Stimulated activated CD4-positive, alpha-beta T cell treated with anti-CD3 and anti-CD28 coated beads, Interleukin-4, amount 100 ng/mL, for 48 hours (primary cell): ENCODE data around the gene ZNF668.
A peak's percentile ranks its signal among the peaks of the same experiment; 100 is the strongest.

ENCODE experiments used
- DNase-seq, 2 donors: peaks; one replicate each; pipeline ENCODE4 v3.0.0-alpha.2; 2020; ENCODE audit warnings: low read depth in 2 of 2

ZNF668 gene

DNA sequence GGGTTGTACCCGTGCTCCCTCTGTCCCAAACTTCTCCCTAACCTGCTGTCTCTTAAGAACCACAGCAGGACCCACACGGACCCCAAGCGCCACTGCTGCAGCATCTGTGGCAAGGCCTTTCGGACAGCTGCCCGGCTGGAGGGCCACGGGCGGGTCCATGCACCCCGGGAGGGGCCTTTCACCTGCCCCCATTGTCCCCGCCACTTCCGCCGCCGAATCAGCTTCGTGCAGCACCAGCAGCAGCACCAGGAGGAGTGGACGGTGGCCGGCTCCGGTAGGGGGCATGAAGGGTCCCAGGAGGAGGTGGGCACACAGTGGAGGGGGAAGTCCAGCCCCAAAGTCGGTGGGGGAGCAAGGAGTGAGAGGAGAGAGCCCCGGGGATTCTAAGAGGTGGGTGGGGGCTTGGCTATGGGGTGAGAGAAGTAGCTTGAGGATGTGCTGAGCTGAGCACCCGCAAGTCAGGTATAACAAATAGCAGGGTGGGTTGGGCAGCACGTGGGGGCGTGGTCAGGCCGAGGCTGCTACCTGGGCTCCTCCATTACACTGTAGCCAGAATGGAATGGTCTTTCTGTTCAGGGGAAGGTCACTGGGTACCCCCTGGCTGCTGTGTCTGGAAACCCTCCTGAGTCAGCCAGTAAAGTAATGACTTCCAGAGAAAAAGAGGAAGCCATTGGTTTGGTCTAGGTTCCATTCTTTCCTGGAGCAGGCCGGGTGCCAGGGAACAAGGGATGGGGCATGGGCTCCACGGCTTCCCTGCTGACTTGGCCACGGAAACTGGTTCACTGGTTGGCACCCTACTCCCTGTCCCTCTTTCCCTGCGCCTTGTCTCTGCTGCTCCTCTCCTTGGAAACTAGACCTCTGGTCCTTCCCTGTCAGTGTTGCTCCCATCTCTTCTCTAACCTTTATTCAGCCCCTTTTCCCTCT lies 7.7 kb upstream of the ZNF668 start:
- no peak for DNase-seq

DNA sequence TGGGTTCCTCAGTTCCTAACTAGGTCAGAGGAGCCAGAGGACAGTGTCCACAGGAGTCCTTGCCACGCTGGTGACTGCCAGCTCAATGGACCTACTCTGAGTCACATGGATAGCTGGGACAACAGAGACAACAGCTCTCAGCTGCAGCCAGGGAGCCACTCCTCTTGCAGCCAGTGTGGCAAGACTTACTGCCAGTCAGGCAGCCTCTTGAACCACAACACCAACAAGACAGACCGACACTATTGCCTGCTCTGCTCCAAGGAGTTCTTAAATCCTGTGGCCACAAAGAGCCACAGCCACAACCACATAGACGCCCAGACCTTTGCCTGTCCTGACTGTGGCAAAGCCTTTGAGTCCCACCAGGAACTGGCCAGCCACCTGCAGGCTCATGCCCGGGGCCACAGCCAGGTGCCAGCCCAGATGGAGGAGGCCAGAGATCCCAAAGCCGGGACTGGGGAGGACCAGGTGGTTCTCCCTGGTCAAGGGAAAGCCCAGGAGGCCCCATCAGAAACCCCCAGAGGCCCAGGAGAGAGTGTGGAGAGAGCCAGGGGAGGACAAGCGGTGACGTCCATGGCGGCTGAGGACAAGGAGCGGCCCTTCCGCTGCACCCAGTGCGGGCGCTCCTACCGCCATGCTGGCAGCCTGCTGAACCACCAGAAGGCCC lies 6.8 kb upstream of the ZNF668 start:
- DNase-seq: no peak

DNA sequence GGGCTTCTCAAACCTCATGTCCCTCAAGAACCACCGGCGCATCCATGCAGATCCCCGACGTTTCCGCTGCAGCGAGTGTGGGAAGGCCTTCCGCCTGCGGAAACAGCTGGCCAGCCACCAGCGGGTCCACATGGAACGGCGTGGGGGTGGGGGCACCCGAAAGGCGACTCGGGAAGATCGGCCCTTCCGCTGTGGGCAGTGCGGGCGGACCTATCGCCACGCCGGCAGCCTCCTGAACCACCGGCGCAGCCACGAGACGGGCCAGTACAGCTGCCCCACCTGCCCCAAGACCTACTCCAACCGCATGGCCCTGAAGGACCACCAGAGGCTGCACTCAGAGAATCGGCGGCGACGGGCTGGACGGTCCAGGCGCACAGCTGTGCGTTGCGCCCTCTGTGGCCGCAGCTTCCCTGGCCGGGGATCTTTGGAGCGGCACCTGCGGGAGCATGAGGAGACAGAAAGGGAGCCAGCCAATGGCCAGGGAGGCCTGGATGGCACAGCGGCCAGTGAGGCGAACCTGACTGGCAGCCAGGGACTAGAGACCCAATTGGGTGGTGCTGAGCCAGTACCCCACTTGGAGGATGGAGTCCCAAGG lies 6.1 kb upstream of the ZNF668 start:
- DNase-seq: no peak

GRCh38 chr16:31079342-31079944 lies 5.4 kb upstream of the ZNF668 start:
- no peak for DNase-seq

DNA sequence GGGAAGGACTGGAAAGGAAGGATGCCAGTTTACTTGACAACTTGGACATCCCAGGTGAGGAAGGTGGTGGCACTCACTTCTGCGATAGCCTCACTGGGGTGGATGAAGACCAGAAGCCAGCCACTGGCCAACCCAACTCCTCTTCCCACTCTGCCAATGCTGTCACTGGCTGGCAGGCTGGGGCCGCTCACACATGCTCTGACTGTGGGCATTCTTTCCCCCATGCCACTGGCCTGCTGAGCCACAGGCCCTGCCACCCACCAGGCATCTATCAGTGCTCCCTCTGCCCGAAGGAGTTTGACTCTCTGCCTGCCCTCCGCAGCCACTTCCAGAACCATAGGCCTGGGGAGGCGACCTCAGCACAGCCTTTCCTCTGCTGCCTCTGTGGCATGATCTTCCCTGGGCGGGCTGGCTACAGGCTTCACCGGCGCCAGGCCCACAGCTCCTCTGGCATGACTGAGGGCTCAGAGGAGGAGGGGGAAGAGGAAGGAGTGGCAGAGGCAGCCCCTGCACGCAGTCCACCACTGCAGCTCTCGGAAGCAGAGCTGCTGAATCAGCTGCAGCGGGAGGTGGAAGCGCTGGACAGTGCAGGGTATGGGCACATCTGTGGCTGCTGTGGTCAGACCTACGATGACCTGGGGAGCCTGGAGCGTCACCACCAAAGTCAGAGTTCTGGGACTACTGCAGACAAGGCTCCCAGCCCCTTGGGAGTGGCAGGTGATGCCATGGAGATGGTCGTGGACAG lies 4.7 kb upstream of the ZNF668 start:
- no peak for DNase-seq

DNA sequence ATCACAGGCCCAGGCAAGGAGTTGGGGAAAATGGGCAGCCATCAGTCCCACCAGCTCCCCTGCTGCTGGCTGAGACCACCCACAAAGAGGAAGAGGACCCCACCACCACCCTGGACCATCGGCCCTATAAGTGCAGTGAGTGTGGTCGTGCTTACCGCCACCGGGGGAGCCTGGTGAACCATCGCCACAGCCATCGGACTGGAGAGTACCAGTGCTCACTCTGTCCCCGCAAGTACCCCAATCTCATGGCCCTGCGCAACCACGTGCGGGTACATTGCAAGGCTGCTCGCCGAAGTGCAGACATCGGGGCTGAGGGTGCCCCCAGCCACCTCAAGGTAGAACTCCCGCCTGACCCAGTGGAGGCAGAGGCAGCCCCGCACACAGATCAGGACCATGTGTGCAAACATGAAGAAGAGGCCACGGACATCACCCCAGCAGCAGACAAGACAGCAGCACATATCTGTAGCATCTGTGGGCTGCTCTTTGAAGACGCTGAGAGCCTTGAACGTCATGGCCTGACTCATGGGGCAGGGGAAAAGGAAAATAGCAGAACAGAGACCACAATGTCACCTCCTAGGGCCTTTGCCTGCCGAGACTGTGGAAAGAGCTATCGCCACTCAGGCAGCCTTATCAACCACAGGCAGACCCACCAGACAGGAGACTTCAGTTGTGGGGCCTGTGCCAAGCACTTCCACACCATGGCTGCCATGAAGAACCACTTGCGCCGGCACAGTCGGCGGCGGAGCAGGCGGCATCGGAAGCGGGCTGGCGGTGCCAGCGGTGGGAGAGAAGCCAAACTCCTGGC lies 3.8 kb upstream of the ZNF668 start:
- DNase-seq: no peak

GRCh38 chr16:31077024-31077423 lies 3.0 kb upstream of the ZNF668 start:
- no peak for DNase-seq

GRCh38 chr16:31076319-31076718 lies 2.3 kb upstream of the ZNF668 start:
- DNase-seq: no peak

DNA sequence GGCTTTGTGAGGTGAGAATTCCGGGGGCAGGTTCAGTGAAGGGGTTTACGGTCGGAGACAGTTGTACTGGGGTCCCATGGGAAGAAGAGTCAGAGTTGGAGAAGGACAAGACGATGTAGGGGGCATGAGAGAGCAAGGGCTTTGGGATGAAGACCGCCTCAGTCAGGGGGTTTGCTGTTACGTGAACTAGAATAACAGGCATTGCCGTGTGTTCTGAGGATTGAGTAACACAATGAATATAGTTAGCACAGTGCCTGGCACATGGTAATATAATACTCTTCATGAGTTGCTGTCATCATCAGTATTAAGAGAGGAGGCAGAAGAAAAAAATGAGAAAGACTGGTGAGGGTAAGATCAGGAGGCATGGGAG lies 759 bp upstream of the ZNF668 start:
- no peak for DNase-seq

DNA sequence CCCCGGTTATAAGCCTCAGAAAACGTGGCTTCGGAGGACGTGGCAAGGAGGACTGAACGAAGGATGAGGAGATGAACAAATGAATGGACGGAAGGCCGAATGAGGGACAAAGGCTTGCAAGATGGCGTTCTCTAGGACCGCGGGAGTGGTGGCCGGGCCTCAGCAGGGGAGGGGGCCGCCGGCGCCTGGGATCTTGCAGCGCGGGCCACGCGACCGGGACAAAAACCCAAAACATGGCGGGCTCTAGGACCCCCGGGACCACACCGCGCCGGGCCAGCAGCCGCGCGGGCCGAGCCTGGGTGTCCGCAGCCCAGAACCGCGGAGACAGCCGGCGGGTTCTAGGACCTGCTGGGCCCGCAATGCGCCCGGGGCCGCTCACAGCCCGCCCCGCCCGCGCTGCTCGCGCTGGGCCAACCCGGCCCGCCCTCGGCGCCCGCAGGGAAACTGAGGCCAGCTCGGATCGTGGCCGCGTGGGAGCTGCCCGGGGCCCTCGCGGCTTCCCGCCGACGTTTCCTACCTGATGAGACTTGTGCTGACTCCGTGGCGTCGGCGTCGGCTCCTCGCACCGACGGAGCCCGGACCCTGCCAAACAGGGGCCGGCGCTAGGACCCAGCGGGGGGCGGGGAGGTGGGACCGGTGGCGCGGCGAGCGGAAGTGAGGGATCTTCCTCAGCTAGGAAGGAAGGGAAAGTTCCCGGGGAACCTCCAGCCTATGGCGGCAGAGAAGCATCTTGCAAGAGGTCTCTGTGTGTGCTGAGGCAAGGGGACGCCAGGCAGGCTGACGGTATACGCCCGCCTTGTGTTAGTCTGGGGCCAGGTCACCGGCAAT lies 684 bp downstream of the ZNF668 start:
- DNase-seq: peak; percentile 89 to 90

- DNase-seq: no peak
Observed at GRCh38 chr16:31072540-31073141, 1.4 kb downstream of the ZNF668 start.

- DNase-seq: no peak
Observed at GRCh38 chr16:31071861-31072260, 2.2 kb downstream of the ZNF668 start.

- DNase-seq: no peak
Observed at GRCh38 chr16:31067342-31067741, 6.7 kb downstream of the ZNF668 start.

DNA sequence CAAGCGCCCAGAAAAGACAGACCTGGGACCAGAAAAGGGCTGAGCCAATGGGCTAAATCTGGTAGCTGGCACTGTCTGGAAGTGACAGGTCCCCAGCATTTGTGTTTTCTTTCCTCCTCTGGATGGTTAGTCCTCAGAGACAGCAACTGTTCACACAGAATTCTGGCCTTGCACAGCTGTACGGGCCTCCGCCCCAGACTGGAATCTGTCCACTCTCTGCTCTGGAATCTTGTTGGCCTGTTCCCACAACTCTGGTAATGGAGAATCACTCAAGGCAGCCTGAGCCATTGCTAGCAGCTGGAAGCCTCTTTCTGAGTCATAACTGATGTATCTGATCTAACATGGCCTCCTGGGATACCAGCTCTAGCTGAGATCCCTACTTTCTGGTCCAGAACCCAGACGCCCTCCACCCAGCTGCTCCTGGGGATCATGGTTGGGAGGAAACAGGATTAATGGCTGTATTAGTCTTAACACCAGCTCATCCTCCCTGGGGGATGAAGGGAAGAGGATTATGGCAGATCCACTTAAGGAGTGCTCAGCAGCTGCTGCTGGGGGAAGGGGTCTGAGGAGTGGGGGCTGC lies 9.1 kb downstream of the ZNF668 start:
- no peak for DNase-seq

GRCh38 chr16:31063843-31064611 lies 10.0 kb downstream of the ZNF668 start:
- DNase-seq: no peak

DNA sequence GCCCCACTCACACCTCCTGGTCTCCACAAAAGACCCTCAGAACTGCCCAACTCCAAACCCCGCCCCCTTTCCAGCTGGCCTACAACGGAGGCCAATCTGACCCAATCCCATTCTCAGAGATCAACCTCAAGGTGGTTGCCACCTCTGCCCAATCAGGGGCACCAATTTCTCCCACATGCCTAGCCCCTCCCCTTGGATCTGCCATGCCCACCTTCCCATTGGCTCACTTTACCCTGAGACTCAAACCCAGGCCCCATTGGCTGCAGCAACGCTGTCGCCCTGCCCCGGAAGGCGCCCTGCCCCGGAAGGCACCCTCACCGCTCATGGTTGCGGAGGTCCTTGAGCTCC lies 10.6 kb downstream of the ZNF668 start:
- no peak for DNase-seq

GRCh38 chr16:31061813-31062440 lies 12.1 kb downstream of the ZNF668 start:
- no peak for DNase-seq
